ENCODE measurements around the gene EPOP. TPM values are rescaled to one million over a fixed set of nuclear protein-coding genes. Genes with fewer than 3 reads are reported as not detected.
"Not testable (repeated sequence)": the region's sequence is repeated elsewhere in the genome, so short reads cannot be mapped to it uniquely, and the experiment has no call there.

Gene EPOP
- total RNA-seq, 1 experiment from 2014 or later, result 4.0 TPM

- CTCF ChIA-PET, result no interaction called here
- no TSS peak for BruUV-seq (replicated peaks)
- Histone ChIP-seq H3K36me3 (ENCODE audit: insufficient read depth, low read length, poor library complexity, severe bottlenecking) (no peaks in the 10 kb centered on the region), H3K9me3 (ENCODE audit: low read depth, low read length, poor library complexity, severe bottlenecking) (no peaks in the 10 kb centered on the region), H3K4me1 (ENCODE audit: insufficient read depth, low read length, poor library complexity, severe bottlenecking) (no peaks in the 10 kb centered on the region), H3K4me3 (ENCODE audit: low read depth, low read length, poor library complexity, severe bottlenecking) (no peak overlapping the region), H3K27ac (ENCODE audit: low read depth, low read length, poor library complexity, severe bottlenecking) (no peak overlapping the region), H3K27me3 (replicated peaks; ENCODE audit: insufficient read depth, low read depth, low read length, poor library complexity) (no peaks in the 10 kb centered on the region)
- intact Hi-C loops (cut with micrococcal nuclease; ENCODE audit: unreplicated experiment), result no loop called here
- peak; percentile 40 for DNase-seq (ENCODE audit: low spot score)
- TF ChIP-seq EZH2 (IDR thresholded peaks at IDR 0.05; ENCODE audit: borderline replicate concordance, low read depth, low read length, poor library complexity, severe bottlenecking) (no peak), CTCF (conservative IDR thresholded peaks at IDR 0.05; ENCODE audit: low read depth, low read length) (no peak)
- POLR2A ChIA-PET (ENCODE audit: low non-redundant PET), result no interaction called here
Observed at GRCh38 chr17:38628441-38628840, 46.3 kb downstream of the EPOP start.

- Histone ChIP-seq H3K27ac (ENCODE audit: low read depth, low read length, poor library complexity, severe bottlenecking) (no peak overlapping the region), H3K36me3 (ENCODE audit: insufficient read depth, low read length, poor library complexity, severe bottlenecking) (no peaks in the 10 kb centered on the region), H3K4me1 (ENCODE audit: insufficient read depth, low read length, poor library complexity, severe bottlenecking) (no peaks in the 10 kb centered on the region), H3K27me3 (replicated peaks; ENCODE audit: insufficient read depth, low read depth, low read length, poor library complexity) (no peaks in the 10 kb centered on the region), H3K9me3 (ENCODE audit: low read depth, low read length, poor library complexity, severe bottlenecking) (no peaks in the 10 kb centered on the region), H3K4me3 (ENCODE audit: low read depth, low read length, poor library complexity, severe bottlenecking) (no peak overlapping the region)
- no TSS peak for BruUV-seq (replicated peaks)
- DNase-seq (ENCODE audit: low spot score), result no peak
- TF ChIP-seq EZH2 (IDR thresholded peaks at IDR 0.05; ENCODE audit: borderline replicate concordance, low read depth, low read length, poor library complexity, severe bottlenecking) (no peak), CTCF (conservative IDR thresholded peaks at IDR 0.05; ENCODE audit: low read depth, low read length) (no peak)
- CTCF ChIA-PET, result no interaction called here
- intact Hi-C loops (cut with micrococcal nuclease; ENCODE audit: unreplicated experiment), result no loop called here
- POLR2A ChIA-PET (ENCODE audit: low non-redundant PET), result no interaction called here
Observed at GRCh38 chr17:38627957-38628356, 46.8 kb downstream of the EPOP start.

- H3K27ac ChIP-seq (ENCODE audit: low read depth, low read length, poor library complexity, severe bottlenecking); H3K4me1 ChIP-seq (ENCODE audit: insufficient read depth, low read length, poor library complexity, severe bottlenecking); H3K9me3 ChIP-seq (ENCODE audit: low read depth, low read length, poor library complexity, severe bottlenecking); DNase-seq (ENCODE audit: low spot score); BruUV-seq (replicated peaks); POLR2A ChIA-PET (ENCODE audit: low non-redundant PET); CTCF ChIA-PET; H3K27me3 ChIP-seq (replicated peaks; ENCODE audit: insufficient read depth, low read depth, low read length, poor library complexity); H3K4me3 ChIP-seq (ENCODE audit: low read depth, low read length, poor library complexity, severe bottlenecking); H3K36me3 ChIP-seq (ENCODE audit: insufficient read depth, low read length, poor library complexity, severe bottlenecking); intact Hi-C loops (cut with micrococcal nuclease; ENCODE audit: unreplicated experiment): not testable (repeated sequence)
Observed at GRCh38 chr17:38626606-38627226, 48.0 kb downstream of the EPOP start.

GRCh38 chr17:38625482-38625881 lies 49.3 kb downstream of the EPOP start:
- POLR2A ChIA-PET (ENCODE audit: low non-redundant PET), result no interaction called here

More at GRCh38 chr17:38625482-38625881, 49.3 kb downstream of the EPOP start:
- no TSS peak for BruUV-seq (replicated peaks)
- Histone ChIP-seq H3K4me1 (ENCODE audit: insufficient read depth, low read length, poor library complexity, severe bottlenecking) (no peaks in the 10 kb centered on the region), H3K36me3 (ENCODE audit: insufficient read depth, low read length, poor library complexity, severe bottlenecking) (no peaks in the 10 kb centered on the region), H3K27me3 (replicated peaks; ENCODE audit: insufficient read depth, low read depth, low read length, poor library complexity) (no peaks in the 10 kb centered on the region), H3K27ac (ENCODE audit: low read depth, low read length, poor library complexity, severe bottlenecking) (no peak overlapping the region), H3K4me3 (ENCODE audit: low read depth, low read length, poor library complexity, severe bottlenecking) (no peak overlapping the region), H3K9me3 (ENCODE audit: low read depth, low read length, poor library complexity, severe bottlenecking) (no peaks in the 10 kb centered on the region)
- no peak for DNase-seq (ENCODE audit: low spot score)
- intact Hi-C loops (cut with micrococcal nuclease; ENCODE audit: unreplicated experiment), result no loop called here
- no peak for TF ChIP-seq CTCF (conservative IDR thresholded peaks at IDR 0.05; ENCODE audit: low read depth, low read length)
- no peak for TF ChIP-seq EZH2 (IDR thresholded peaks at IDR 0.05; ENCODE audit: borderline replicate concordance, low read depth, low read length, poor library complexity, severe bottlenecking)
- CTCF ChIA-PET, result no interaction called here

Measured in A673 (cell line).